Stimulated activated CD4-positive, alpha-beta T cell treated with anti-CD3 and anti-CD28 coated beads, Interleukin-2, amount 100 ng/mL, for 48 hours (primary cell): Measurements from ENCODE around the gene ABCG4.
"Not testable (repeated sequence)": the region's sequence is repeated elsewhere in the genome, so short reads cannot be mapped to it uniquely, and the experiment has no call there.

Experiments
- DNase-seq, 2 donors: peaks; one replicate each; pipeline ENCODE4 v3.0.0-alpha.2; 2020

The ABCG4 gene

GRCh38 chr11:119185981-119186634 lies 37.3 kb downstream of the ABCG4 start:
- no peak for DNase-seq

DNA sequence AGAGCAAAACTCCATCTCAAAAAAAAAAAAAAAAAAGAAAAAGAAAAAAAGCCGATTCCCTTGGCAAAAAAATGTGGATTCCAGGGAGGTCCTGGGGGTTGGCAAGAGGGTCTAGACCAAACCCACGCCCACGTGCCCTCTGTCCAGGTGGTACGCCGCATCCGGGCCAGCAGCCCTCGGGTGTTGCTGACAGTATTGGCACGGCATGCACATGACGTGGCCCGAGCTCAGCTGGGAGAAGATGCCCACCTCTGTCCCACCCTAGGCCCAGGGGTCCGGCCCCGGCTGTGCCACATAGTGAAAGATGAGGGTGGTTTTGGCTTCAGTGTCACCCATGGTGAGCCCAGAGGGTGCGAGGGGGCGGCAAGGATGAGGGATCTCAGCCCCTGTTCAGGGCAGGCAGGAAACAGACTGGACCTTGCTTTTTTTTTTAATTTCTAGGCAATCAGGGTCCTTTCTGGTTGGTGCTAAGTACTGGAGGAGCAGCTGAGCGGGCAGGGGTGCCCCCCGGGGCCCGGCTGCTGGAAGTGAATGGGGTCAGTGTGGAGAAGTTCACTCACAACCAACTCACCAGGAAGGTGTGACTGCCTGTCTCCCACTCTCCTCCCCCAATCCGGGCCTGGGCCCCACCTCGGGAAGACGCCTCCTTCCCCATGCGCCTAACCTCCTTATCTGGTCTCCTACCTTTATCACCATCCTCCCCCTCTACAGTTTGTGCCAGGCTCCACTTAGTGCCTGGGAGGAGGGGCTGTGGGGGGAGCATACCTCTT lies 38.5 kb downstream of the ABCG4 start:
- DNase-seq, result no peak

GRCh38 chr11:119188067-119188466 lies 39.2 kb downstream of the ABCG4 start:
- no peak for DNase-seq

- DNase-seq, result no peak
Measured at GRCh38 chr11:119188887-119189286, 40.0 kb downstream of the ABCG4 start.

GRCh38 chr11:119189393-119189792 lies 40.5 kb downstream of the ABCG4 start:
- DNase-seq, result no peak

GRCh38 chr11:119190531-119190930 lies 41.7 kb downstream of the ABCG4 start:
- DNase-seq, result no peak

DNA sequence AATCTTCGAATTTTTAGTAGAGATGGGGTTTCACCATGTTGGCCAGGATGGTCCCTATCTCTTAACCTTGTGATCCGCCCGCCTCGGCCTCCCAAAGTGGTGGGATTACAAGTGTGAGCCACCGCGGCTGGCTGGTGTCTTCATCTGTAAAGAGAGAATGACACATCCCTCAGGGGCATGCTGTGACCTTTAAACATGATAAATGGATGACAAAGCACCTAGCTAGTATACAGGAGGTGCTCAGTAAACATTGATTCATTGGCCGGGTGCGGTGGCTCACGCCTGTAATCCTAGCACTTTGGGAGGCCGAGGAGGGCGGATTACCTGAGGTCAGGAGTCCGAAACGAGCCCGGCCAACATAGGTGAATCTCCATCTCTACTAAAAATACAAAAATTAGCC lies 42.4 kb downstream of the ABCG4 start:
- DNase-seq, result not testable (repeated sequence)

- no peak for DNase-seq
Measured at GRCh38 chr11:119192111-119192510, 43.3 kb downstream of the ABCG4 start.

- DNase-seq, result no peak
Measured at GRCh38 chr11:119193001-119193400, 44.1 kb downstream of the ABCG4 start.

- no peak for DNase-seq
Measured at GRCh38 chr11:119193626-119194025, 44.8 kb downstream of the ABCG4 start.

DNA sequence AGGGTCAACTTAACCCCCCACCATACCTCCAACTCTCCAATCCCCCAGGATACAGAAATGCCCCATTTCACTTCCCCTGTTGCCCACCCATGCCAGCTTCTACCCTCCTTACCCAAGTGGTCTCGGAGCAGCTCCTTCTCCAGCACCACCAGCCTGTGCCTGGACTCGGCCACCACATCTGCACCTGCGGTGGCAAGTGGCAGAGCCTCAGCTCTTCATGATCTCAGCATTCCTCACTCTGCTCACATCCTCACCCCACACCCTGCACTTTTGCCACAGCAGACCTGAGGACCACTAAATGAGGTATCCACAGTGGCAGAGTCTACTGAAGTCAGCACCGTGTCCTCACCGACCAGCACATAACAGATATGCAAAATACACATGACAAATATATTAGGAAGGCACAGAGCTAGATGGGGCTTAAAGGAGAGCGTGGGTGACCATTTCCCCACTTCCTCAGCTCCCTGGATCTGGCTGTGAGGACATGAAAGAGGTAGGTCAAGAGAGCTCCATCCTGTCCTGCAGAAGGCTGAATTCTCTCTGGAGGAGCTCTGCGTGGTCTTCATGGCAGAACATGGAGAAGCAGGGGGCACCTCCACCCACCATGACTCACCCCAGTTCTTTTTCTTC lies 46.1 kb downstream of the ABCG4 start:
- no peak for DNase-seq

GRCh38 chr11:119195680-119196079 lies 46.8 kb downstream of the ABCG4 start:
- DNase-seq, result no peak

- peak; percentile 65 to 72 for DNase-seq
Measured at GRCh38 chr11:119196833-119197483, 48.1 kb downstream of the ABCG4 start.

DNA sequence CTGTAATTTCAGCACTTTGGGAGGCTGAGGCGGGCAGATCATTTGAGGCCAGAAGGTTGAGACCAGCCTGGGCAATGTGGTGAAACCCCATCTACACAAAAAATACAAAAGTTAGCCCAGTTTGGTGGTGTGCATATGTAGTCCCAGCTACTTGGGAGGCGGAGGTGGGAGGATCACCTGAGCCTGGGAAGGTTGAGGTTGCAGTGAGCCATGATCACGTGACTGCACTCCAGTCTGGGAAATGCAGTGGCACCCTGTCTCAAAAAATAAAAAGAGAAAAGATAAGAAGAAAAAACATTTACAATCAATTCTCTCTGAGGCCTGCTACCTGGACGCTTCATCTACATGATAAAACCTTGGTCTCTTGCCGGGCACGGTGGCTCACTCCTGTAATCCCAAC lies 50.1 kb downstream of the ABCG4 start:
- no peak for DNase-seq

DNA sequence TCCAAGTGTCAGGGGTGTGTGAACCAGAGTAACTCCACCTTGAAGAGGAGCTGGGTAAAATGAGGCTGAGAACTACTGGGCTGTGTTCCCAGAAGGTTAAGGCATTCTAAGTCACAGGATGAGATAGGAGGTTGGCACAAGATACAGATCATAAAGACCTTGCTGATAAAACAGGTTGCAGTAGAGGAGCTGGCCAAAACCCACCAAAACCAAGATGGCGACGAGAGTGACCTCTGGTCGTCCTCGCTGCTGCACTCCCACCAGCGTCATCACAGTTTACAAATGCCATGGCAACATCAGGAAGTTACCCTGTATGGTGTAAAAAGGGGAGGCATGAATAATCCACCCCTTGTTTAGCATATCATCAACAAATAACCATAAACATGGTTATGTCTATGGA lies 52.4 kb downstream of the ABCG4 start:
- not testable (repeated sequence) for DNase-seq

- no peak for DNase-seq
Measured at GRCh38 chr11:119202554-119202953, 53.7 kb downstream of the ABCG4 start.

DNA sequence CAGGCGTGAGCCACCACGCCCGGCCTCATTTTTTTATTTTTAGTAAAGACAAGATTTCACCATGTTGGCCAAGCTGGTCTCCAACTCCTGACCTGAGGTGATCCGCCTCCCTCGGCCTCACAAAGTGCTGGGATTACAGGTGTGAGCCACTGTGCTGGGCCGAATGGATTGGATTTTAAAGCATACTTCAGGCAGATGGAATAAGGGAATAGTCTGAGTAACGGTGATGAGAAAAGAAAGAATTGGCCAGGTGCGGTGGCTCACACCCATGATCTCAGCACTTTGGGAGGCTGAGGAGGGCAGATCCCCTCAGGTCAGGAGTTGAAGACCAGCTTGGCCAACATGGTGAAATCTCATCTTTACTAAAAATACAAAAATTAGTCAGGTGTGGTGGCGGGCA lies 55.2 kb downstream of the ABCG4 start:
- DNase-seq, result no peak

DNA sequence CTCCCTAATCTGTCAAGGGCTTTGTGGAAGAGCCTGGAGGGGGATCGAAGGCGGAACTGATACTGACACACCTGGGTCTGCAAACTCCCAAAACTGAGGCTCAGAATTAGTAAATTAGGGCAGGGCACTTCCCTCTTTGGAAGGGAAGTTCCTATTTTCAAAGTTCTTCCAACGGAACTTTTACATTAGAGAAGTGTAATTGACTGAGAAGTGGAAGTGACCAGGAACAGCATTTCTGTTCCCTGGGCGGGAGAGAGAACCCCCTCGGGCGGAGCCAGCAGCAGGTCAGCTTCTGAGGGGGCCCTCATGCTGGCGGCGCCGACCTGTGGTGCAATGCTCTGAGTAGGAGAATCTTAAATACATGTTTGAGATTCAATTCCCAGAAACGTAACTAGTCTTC lies 56.2 kb downstream of the ABCG4 start:
- no peak for DNase-seq

DNA sequence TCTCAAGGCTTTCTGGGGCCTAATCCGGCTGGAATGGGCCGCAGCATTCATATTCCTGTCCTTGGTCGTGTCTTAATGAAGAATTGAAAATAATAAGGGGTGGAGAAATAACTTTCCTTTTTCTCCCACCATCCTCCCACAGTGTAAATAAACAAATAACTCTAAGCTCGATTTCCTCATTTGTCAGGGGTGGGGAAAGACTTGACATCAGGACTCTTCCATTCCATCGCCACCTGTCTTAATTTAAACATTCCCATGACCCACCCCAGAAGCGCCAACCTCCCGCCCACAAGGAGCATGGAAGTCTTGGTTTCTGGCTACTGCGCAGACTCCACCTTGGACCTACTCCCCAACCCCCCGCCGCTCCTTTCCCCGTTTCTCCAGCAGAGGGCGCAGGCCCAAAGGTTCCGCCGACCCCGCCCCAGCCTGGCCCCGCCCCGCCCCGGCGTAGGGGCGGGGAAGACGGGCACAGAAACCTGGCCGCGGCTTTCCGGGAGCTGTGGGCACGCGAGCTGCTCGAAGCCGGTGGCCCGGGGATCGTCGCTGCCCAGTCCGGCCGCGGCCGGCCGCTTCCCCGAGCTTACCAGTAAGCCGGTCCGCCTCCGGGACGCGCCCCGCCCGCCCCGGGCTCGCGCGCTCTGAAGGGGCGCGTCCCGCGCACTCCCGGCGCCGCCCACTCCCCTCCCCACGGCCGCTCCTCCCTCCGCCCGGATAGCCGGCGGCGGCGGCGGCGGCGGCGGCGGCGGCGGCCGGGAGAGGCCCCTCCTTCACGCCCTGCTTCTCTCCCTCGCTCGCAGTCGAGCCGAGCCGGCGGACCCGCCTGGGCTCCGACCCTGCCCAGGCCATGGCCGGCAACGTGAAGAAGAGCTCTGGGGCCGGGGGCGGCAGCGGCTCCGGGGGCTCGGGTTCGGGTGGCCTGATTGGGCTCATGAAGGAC lies 57.0 kb downstream of the ABCG4 start, which contains the start of gene CBL:
TSS of gene CBL (plus strand) at position 766 of the 937 bp plus-strand sequence. CDS start at position 845, 79 bp downstream.
- DNase-seq, result peak; percentile 99 to 100

- DNase-seq, result peak; percentile 46 to 51
Measured at GRCh38 chr11:119206511-119207414, 57.9 kb downstream of the ABCG4 start.

GRCh38 chr11:119207415-119207960 lies 58.6 kb downstream of the ABCG4 start:
- DNase-seq, result no peak
